ENCODE data around the gene TMC1.

The TMC1 gene

GRCh38 chr9:72685911-72686310 is 164.5 kb downstream of the TMC1 start:
- DNase-seq, result no peak

GRCh38 chr9:72687331-72687730 is 165.9 kb downstream of the TMC1 start:
- no peak for DNase-seq

GRCh38 chr9:72691671-72692070 is 170.3 kb downstream of the TMC1 start:
- DNase-seq, result no peak

- DNase-seq, result no peak
Measured at GRCh38 chr9:72695365-72695764, 174.0 kb downstream of the TMC1 start.

GRCh38 chr9:72696511-72696910 is 175.1 kb downstream of the TMC1 start:
- no peak for DNase-seq

GRCh38 chr9:72701510-72701909 is 180.1 kb downstream of the TMC1 start:
- DNase-seq, result no peak

- no peak for DNase-seq
Measured at GRCh38 chr9:72703574-72703973, 182.2 kb downstream of the TMC1 start.

GRCh38 chr9:72704688-72705375 is 183.4 kb downstream of the TMC1 start:
- DNase-seq, result no peak

- DNase-seq, result peak; percentile 11
Measured at GRCh38 chr9:72718503-72718902, 197.1 kb downstream of the TMC1 start.

- DNase-seq, result no peak
Measured at GRCh38 chr9:72721067-72721466, 199.7 kb downstream of the TMC1 start.

GRCh38 chr9:72726947-72727346 is 205.5 kb downstream of the TMC1 start:
- DNase-seq, result no peak

- DNase-seq, result no peak
Measured at GRCh38 chr9:72728031-72728770, 206.8 kb downstream of the TMC1 start.

GRCh38 chr9:72733895-72734294 is 212.5 kb downstream of the TMC1 start:
- no peak for DNase-seq

GRCh38 chr9:72734631-72735030 is 213.2 kb downstream of the TMC1 start:
- DNase-seq, result no peak

- no peak for DNase-seq
Measured at GRCh38 chr9:72743836-72744235, 222.4 kb downstream of the TMC1 start.

- DNase-seq, result no peak
Measured at GRCh38 chr9:72749276-72749675, 227.9 kb downstream of the TMC1 start.

- no peak for DNase-seq
Measured at GRCh38 chr9:72751541-72751940, 230.1 kb downstream of the TMC1 start.

GRCh38 chr9:72753266-72753893 is 232.0 kb downstream of the TMC1 start:
- no peak for DNase-seq

GRCh38 chr9:72755836-72756235 is 234.4 kb downstream of the TMC1 start:
- DNase-seq, result no peak

GRCh38 chr9:72758944-72759343 is 237.5 kb downstream of the TMC1 start:
- DNase-seq, result no peak

GRCh38 chr9:72763022-72763421 is 241.6 kb downstream of the TMC1 start:
- DNase-seq, result no peak

- DNase-seq, result no peak
Measured at GRCh38 chr9:72769546-72769945, 248.1 kb downstream of the TMC1 start.

GRCh38 chr9:72772661-72773060 is 251.3 kb downstream of the TMC1 start:
- no peak for DNase-seq

GRCh38 chr9:72773570-72773969 is 252.2 kb downstream of the TMC1 start:
- no peak for DNase-seq
